HL-60 (cell line): ENCODE data around the gene CCDC92.
A peak's percentile ranks its signal among the peaks of the same experiment; 100 is the strongest.

Experiments used
- DNase-seq, 2 experiments: peaks; one replicate each; pipeline ENCODE4 v3.0.0-alpha.2; 2010 to 2020; ENCODE audit warnings: low read depth in 1 of 2, low spot score in 1 of 2
- H3K27ac ChIP-seq: fragments of 250-450 bp; sonication (Bioruptor Pico); replicated peaks from 2 replicates; pipeline ENCODE4 v1.5.1; 2020; ENCODE audit warnings: mild to moderate bottlenecking, moderate library complexity
- H3K27me3 ChIP-seq: fragments of 250-450 bp; sonication (Bioruptor Pico); 2 replicates; pipeline ENCODE4 v1.5.1; 2021; ENCODE audit warnings: mild to moderate bottlenecking, moderate library complexity; ENCODE audit not compliant: insufficient read depth, poor library complexity, severe bottlenecking
- H3K4me3 ChIP-seq: replicated peaks from 2 replicates; pipeline ENCODE4 v1.5.1; 2011; ENCODE audit warnings: mild to moderate bottlenecking, control low read depth, low read length; ENCODE audit not compliant: insufficient read depth
- CTCF ChIP-seq: IDR thresholded peaks from one replicate; pipeline ENCODE4 v1.5.1; 2011; ENCODE audit warnings: low read length, control low read depth, inconsistent platforms; ENCODE audit not compliant: insufficient read depth
- GABPA ChIP-seq: IDR thresholded peaks from 2 replicates; pipeline ENCODE4 v1.6.1; 2012; ENCODE audit warnings: low read depth
- POLR2AphosphoS5 ChIP-seq: IDR thresholded peaks from 2 replicates; pipeline ENCODE4 v1.6.1; 2012; ENCODE audit warnings: low read depth
- REST ChIP-seq: IDR thresholded peaks from 2 replicates; pipeline ENCODE4 v1.6.1; 2012; ENCODE audit warnings: low read depth; ENCODE audit not compliant: insufficient replicate concordance
- SPI1 ChIP-seq: IDR thresholded peaks from 2 replicates; pipeline ENCODE4 v1.6.1; 2012; ENCODE audit warnings: low read depth, mild to moderate bottlenecking, borderline replicate concordance

CCDC92 gene

GRCh38 chr12:123942911-123943648 is 29.6 kb downstream of the CCDC92 start:
- no peak overlapping the region for H3K4me3 ChIP-seq
- H3K27me3 ChIP-seq, result no peaks in the 10 kb centered on the region
- H3K27ac ChIP-seq, result no peak overlapping the region
- DNase-seq, result no peak
- no peak for TF ChIP-seq GABPA
- TF ChIP-seq CTCF, result no peak
- no peak for TF ChIP-seq REST
- no peak for TF ChIP-seq SPI1
- no peak for TF ChIP-seq POLR2AphosphoS5

- no peak overlapping the region for H3K4me3 ChIP-seq
- no peak for DNase-seq
- H3K27ac ChIP-seq, result no peak overlapping the region
- TF ChIP-seq CTCF (no peak), REST (no peak), SPI1 (no peak), GABPA (no peak)
- H3K27me3 ChIP-seq, result no peaks in the 10 kb centered on the region
Observed at GRCh38 chr12:123942238-123942653, 30.4 kb downstream of the CCDC92 start.

- H3K27ac ChIP-seq, result no peak overlapping the region
- H3K4me3 ChIP-seq, result no peak overlapping the region
- TF ChIP-seq REST, result no peak
- no peak for TF ChIP-seq GABPA
- TF ChIP-seq SPI1, result peak; percentile 12; the same call in 1 of the 2 replicates
- H3K27me3 ChIP-seq, result no peaks in the 10 kb centered on the region
- peak in 1 of 2 experiments; percentile 20 for DNase-seq
Observed at GRCh38 chr12:123941624-123942237, 30.9 kb downstream of the CCDC92 start.
